ENCODE data around the gene ISM2. TPM values are rescaled to one million over a fixed set of nuclear protein-coding genes. Genes with fewer than 3 reads are reported as not detected.

The ISM2 gene
- total and polyA plus RNA-seq, 10 of the 15 experiments (the other 5 are each of a cell fraction or from before 2014, with no cell fraction given), result 0.03 TPM; not detected in 9

DNA sequence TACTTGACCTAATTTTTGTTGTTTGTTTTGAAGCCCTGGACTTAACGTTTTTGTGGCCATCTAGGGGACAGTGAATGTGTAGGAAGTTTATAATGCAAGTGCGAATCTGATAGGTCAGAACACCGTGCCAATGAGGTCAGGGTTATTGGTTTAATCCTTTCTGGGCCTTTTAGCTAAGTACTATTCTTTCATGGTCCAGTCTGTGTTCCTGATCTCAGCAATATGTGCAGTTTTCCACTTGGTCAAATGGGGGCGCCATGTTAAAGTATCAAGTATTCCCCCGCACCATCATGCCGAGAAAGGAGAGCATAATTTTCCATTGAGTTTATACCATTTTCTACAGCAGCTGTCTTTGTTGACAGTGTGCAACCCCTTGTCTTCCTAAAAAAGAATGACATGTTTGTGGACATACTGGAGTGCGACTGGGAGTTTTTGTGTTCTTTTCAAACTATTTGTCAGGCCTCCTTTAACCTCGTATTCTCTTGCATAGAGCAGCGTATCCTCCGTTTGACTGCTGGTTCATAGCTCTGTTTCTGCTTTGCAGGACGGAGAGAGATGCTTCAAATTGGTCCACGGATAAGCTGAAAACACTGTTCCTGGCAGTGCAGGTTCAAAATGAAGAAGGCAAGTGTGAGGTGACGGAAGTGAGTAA, 39.4 kb downstream of the ISM2 start (continued):
- TF ChIP-seq HDAC2 (IDR thresholded peaks at IDR 0.05) (no peak), FOXM1 (IDR thresholded peaks at IDR 0.05; ENCODE audit: low read depth, low read length) (no peak), MTA3 (IDR thresholded peaks at IDR 0.05; ENCODE audit: borderline replicate concordance, low read length) (no peak), EED (IDR thresholded peaks at IDR 0.05; ENCODE audit: low read depth) (no peak), CBFB (IDR thresholded peaks at IDR 0.05; ENCODE audit: low read depth) (no peak), MYC (IDR thresholded peaks at IDR 0.05; ENCODE audit: insufficient read depth, insufficient read length, insufficient replicate concordance, low read length, severe bottlenecking) (no peak), BRCA1 (IDR thresholded peaks at IDR 0.05; ENCODE audit: low read depth, low read length) (no peak), CEBPZ (IDR thresholded peaks at IDR 0.05; ENCODE audit: low read depth, low read length) (no peak), ZBED1 (IDR thresholded peaks at IDR 0.05; ENCODE audit: borderline replicate concordance) (no peak), MTA2 (IDR thresholded peaks at IDR 0.05; ENCODE audit: low read depth) (no peak), YY1 (IDR thresholded peaks at IDR 0.05; ENCODE audit: low read depth, low read length) (peak; percentile 47), YBX1 (IDR thresholded peaks at IDR 0.05) (no peak), FOXK2 (IDR thresholded peaks at IDR 0.05) (no peak), SMC3 (IDR thresholded peaks at IDR 0.05; ENCODE audit: borderline replicate concordance, low read length) (peak; percentile 56; the same call in 1 of the 2 replicates)
- TF ChIP-seq, protein P1, sequence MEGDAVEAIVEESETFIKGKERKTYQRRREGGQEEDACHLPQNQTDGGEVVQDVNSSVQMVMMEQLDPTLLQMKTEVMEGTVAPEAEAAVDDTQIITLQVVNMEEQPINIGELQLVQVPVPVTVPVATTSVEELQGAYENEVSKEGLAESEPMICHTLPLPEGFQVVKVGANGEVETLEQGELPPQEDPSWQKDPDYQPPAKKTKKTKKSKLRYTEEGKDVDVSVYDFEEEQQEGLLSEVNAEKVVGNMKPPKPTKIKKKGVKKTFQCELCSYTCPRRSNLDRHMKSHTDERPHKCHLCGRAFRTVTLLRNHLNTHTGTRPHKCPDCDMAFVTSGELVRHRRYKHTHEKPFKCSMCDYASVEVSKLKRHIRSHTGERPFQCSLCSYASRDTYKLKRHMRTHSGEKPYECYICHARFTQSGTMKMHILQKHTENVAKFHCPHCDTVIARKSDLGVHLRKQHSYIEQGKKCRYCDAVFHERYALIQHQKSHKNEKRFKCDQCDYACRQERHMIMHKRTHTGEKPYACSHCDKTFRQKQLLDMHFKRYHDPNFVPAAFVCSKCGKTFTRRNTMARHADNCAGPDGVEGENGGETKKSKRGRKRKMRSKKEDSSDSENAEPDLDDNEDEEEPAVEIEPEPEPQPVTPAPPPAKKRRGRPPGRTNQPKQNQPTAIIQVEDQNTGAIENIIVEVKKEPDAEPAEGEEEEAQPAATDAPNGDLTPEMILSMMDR (IDR thresholded peaks at IDR 0.05 in 2 of 3, conservative IDR thresholded peaks at IDR 0.05 in 1 of 3; ENCODE audit: control insufficient read depth in 2 of 3, extremely low read depth in 1 of 3, insufficient read depth in 1 of 3, low read depth in 3 of 3, low read length in 3 of 3), result peak; percentile 66 to 82 (median 81)
- TF ChIP-seq, protein P2, sequence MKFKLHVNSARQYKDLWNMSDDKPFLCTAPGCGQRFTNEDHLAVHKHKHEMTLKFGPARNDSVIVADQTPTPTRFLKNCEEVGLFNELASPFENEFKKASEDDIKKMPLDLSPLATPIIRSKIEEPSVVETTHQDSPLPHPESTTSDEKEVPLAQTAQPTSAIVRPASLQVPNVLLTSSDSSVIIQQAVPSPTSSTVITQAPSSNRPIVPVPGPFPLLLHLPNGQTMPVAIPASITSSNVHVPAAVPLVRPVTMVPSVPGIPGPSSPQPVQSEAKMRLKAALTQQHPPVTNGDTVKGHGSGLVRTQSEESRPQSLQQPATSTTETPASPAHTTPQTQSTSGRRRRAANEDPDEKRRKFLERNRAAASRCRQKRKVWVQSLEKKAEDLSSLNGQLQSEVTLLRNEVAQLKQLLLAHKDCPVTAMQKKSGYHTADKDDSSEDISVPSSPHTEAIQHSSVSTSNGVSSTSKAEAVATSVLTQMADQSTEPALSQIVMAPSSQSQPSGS (IDR thresholded peaks at IDR 0.05; ENCODE audit: low read length), result no peak
- TF ChIP-seq, protein P3, sequence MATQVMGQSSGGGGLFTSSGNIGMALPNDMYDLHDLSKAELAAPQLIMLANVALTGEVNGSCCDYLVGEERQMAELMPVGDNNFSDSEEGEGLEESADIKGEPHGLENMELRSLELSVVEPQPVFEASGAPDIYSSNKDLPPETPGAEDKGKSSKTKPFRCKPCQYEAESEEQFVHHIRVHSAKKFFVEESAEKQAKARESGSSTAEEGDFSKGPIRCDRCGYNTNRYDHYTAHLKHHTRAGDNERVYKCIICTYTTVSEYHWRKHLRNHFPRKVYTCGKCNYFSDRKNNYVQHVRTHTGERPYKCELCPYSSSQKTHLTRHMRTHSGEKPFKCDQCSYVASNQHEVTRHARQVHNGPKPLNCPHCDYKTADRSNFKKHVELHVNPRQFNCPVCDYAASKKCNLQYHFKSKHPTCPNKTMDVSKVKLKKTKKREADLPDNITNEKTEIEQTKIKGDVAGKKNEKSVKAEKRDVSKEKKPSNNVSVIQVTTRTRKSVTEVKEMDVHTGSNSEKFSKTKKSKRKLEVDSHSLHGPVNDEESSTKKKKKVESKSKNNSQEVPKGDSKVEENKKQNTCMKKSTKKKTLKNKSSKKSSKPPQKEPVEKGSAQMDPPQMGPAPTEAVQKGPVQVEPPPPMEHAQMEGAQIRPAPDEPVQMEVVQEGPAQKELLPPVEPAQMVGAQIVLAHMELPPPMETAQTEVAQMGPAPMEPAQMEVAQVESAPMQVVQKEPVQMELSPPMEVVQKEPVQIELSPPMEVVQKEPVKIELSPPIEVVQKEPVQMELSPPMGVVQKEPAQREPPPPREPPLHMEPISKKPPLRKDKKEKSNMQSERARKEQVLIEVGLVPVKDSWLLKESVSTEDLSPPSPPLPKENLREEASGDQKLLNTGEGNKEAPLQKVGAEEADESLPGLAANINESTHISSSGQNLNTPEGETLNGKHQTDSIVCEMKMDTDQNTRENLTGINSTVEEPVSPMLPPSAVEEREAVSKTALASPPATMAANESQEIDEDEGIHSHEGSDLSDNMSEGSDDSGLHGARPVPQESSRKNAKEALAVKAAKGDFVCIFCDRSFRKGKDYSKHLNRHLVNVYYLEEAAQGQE (IDR thresholded peaks at IDR 0.05; ENCODE audit: low read depth, low read length), result no peak
